OCI-LY1 (cell line): ENCODE results near the gene UPB1.

Source experiments
- CTCF ChIP-seq: fragments of 200-600 bp; sonication (generic), shearing (Covaris generic); IDR thresholded peaks from 2 replicates; pipeline ENCODE4 v1.5.1; 2017; ENCODE audit warnings: mild to moderate bottlenecking, antibody characterized with exemption, low read length, moderate library complexity, mixed read lengths
- EZH2 ChIP-seq: fragments of 200-600 bp; sonication (generic), shearing (Covaris generic); IDR thresholded peaks from 2 replicates; pipeline ENCODE4 v1.8.0; 2017; ENCODE audit warnings: borderline replicate concordance, mixed run types, mild to moderate bottlenecking, antibody characterized with exemption, low read length, moderate library complexity, mixed read lengths

- TF ChIP-seq CTCF: no peak
- no peak for TF ChIP-seq EZH2
Observed at GRCh38 chr22:24459911-24460310, 35.2 kb upstream of the UPB1 start.
